Right lobe of liver (tissue), 4 donors: Measurements from ENCODE around the gene RPS26.

Experiments
- POLR2A ChIP-seq: fragments of 450-650 bp; IDR thresholded peaks from one replicate; pipeline ENCODE4 v1.6.1; 2017; ENCODE audit warnings: antibody characterized with exemption, mild to moderate bottlenecking
- TF ChIP-seq, protein P1 (sequence below), 4 donors: fragments of 200-600 bp in 3 of 4; fragments of 450-650 bp in 1 of 4; IDR thresholded peaks; one replicate each; pipeline versions ENCODE4 v1.5.1 to v1.8.0; 2016 to 2022; ENCODE audit warnings: antibody characterized with exemption in 4 of 4, mild to moderate bottlenecking in 2 of 4
- donor health status: DM: no; HTN: no; CAD: no.
- donor health status: DM: no; HTN: no; CAD: no.
- donor health status: DM: no; HTN: yes; CAD: no.

- TF ChIP-seq, protein P1, sequence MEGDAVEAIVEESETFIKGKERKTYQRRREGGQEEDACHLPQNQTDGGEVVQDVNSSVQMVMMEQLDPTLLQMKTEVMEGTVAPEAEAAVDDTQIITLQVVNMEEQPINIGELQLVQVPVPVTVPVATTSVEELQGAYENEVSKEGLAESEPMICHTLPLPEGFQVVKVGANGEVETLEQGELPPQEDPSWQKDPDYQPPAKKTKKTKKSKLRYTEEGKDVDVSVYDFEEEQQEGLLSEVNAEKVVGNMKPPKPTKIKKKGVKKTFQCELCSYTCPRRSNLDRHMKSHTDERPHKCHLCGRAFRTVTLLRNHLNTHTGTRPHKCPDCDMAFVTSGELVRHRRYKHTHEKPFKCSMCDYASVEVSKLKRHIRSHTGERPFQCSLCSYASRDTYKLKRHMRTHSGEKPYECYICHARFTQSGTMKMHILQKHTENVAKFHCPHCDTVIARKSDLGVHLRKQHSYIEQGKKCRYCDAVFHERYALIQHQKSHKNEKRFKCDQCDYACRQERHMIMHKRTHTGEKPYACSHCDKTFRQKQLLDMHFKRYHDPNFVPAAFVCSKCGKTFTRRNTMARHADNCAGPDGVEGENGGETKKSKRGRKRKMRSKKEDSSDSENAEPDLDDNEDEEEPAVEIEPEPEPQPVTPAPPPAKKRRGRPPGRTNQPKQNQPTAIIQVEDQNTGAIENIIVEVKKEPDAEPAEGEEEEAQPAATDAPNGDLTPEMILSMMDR (IDR thresholded peaks at IDR 0.05), result no peak
- no peak for TF ChIP-seq POLR2A
Observed at GRCh38 chr12:56014205-56014604, 27.5 kb upstream of the RPS26 start.
